Spleen (tissue), 7 donors: Measurements from ENCODE around the gene SLC25A43.

Experiments used
- CTCF ChIP-seq, 11 experiments: fragments of 200-600 bp in 7 of 11; fragments of 450-650 bp in 4 of 11; sonication (generic) in 4 of 11; IDR thresholded peaks in 8 of 11; conservative IDR thresholded peaks in 3 of 11; 1 replicate in 7 of 11; 2 replicates in 4 of 11; pipeline versions ENCODE4 v1.4.0 to v1.8.0; 2016 to 2021; ENCODE audit warnings: antibody characterized with exemption in 11 of 11, inconsistent platforms in 4 of 11, mild to moderate bottlenecking in 1 of 11
- POLR2A ChIP-seq, 3 donors: fragments of 450-650 bp; IDR thresholded peaks; one replicate each; pipeline ENCODE4 v1.5.1; 2017; ENCODE audit warnings: antibody characterized with exemption in 3 of 3, mild to moderate bottlenecking in 1 of 3
- POLR2AphosphoS5 ChIP-seq, 3 donors: sonication (generic); formaldehyde crosslinking; IDR thresholded peaks; one replicate each; pipeline ENCODE4 v1.5.1; 2017; ENCODE audit warnings: antibody characterized with exemption in 3 of 3
- donor health status: DM: no; HTN: no; CAD: no; lungs with moderate emphysema.
- donor health status: DM: no; HTN: no; CAD: no.
- donor health status: DM: no; HTN: no; CAD: no.

DNA sequence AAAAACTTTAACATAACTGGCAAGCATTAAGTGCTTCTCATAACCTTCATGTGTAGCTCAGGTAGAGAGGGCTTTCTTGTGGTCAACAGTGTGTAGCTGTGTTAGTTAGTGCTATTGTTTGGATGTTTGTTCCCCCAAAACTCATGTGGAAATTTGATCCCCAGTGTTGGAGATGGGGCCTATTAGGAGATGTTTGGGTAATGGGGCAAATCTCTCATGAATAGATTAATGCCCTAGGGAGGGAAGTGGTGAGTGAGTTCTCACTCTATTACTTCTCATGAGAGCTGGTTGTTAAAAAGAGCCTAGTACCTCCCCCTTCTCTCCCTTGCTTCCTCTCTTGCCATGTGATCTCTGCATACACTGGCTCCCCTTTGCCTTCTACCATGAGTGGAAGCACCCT, 16.5 kb upstream of the SLC25A43 start:
- TF ChIP-seq POLR2A (IDR thresholded peaks at IDR 0.05) = no peak
- TF ChIP-seq CTCF (IDR thresholded peaks at IDR 0.05 in 8 of 11, conservative IDR thresholded peaks at IDR 0.05 in 3 of 11) = no peak
- no peak for TF ChIP-seq POLR2AphosphoS5 (IDR thresholded peaks at IDR 0.05)
